GM18526 (cell line): ENCODE measurements around the gene DPEP3.
"Not testable (repeated sequence)": the region's sequence is repeated elsewhere in the genome, so short reads cannot be mapped to it uniquely, and the experiment has no call there.

Experiments
- POLR2A ChIP-seq: IDR thresholded peaks from 3 replicates; pipeline ENCODE4 v1.6.1; 2011; ENCODE audit not compliant: insufficient read length; ENCODE audit errors: extremely low read depth

The DPEP3 gene

GRCh38 chr16:67998779-67999688, 18.7 kb upstream of the DPEP3 start, which contains the start of gene DPEP2:
DPEP2 (minus strand) TSS chr16:67999484; CDS start chr16:67993212, 6,272 bp downstream.
- not testable (repeated sequence) for TF ChIP-seq POLR2A

- TF ChIP-seq POLR2A: no peak
Observed at GRCh38 chr16:67996666-67997065, 16.4 kb upstream of the DPEP3 start.

GRCh38 chr16:67995423-67995822, 15.1 kb upstream of the DPEP3 start:
- no peak for TF ChIP-seq POLR2A

GRCh38 chr16:67993207-67994039, 13.1 kb upstream of the DPEP3 start:
- peak; percentile 42 for TF ChIP-seq POLR2A

- no peak for TF ChIP-seq POLR2A
Observed at GRCh38 chr16:67992661-67993206, 12.4 kb upstream of the DPEP3 start.

- no peak for TF ChIP-seq POLR2A
Observed at GRCh38 chr16:67990018-67990386, 9.7 kb upstream of the DPEP3 start.

- TF ChIP-seq POLR2A: no peak
Observed at GRCh38 chr16:67989322-67990017, 9.2 kb upstream of the DPEP3 start.

- no peak for TF ChIP-seq POLR2A
Observed at GRCh38 chr16:67988675-67989074, 8.4 kb upstream of the DPEP3 start.

GRCh38 chr16:67987460-67988160, 7.3 kb upstream of the DPEP3 start:
- TF ChIP-seq POLR2A: no peak

- TF ChIP-seq POLR2A: no peak
Observed at GRCh38 chr16:67986949-67987348, 6.7 kb upstream of the DPEP3 start.

GRCh38 chr16:67982011-67982696, 1.9 kb upstream of the DPEP3 start:
- TF ChIP-seq POLR2A: no peak

GRCh38 chr16:67977469-67978227, 2.7 kb downstream of the DPEP3 start:
- no peak for TF ChIP-seq POLR2A

GRCh38 chr16:67977005-67977404, 3.3 kb downstream of the DPEP3 start:
- no peak for TF ChIP-seq POLR2A
